ENCODE results near the gene MGAT5. TPM values are rescaled to one million over a fixed set of nuclear protein-coding genes. Genes with fewer than 3 reads are reported as not detected.

Gene MGAT5
- total RNA-seq, 1 donor from 2014 or later, result 21.2 TPM

GRCh38 chr2:134402410-134402809 lies 148.5 kb downstream of the MGAT5 start:
- H3K9me3 Mint-ChIP-seq, result no peaks in the 10 kb centered on the region
- Histone ChIP-seq H3K27ac (no peak overlapping the region), H3K4me3 (no peak overlapping the region), H4K20me1 (ENCODE audit: low read depth) (no peaks in the 10 kb centered on the region), H3K4me2 (no peak overlapping the region), H3K79me2 (ENCODE audit: low read depth) (no peaks in the 10 kb centered on the region), H3K27me3 (no peaks in the 10 kb centered on the region), H3K9ac (no peak overlapping the region), H3K36me3 (no peaks in the 10 kb centered on the region), H3F3A (ENCODE audit: low read depth) (no peaks in the 10 kb centered on the region), H2AFZ (replicated peaks) (no peak overlapping the region), H3K9me3 (ENCODE audit: low read depth) (no peaks in the 10 kb centered on the region), H3K4me1 (peaks cover 6% of the 10 kb centered on the region)
- H3K27ac Mint-ChIP-seq, result no peak overlapping the region
- peaks cover under 1% of the 10 kb centered on the region for H3K27me3 Mint-ChIP-seq (ENCODE audit: insufficient read depth, low read depth)
- H3K36me3 Mint-ChIP-seq, result peaks cover 2% of the 10 kb centered on the region
- no peak overlapping the region for H3K4me3 Mint-ChIP-seq
- no peak for DNase-seq (ENCODE audit: low spot score)
- H3K4me1 Mint-ChIP-seq, result peaks cover 4% of the 10 kb centered on the region
- TF ChIP-seq EZH2 (IDR thresholded peaks at IDR 0.05) (no peak), EZH2phosphoT487 (IDR thresholded peaks at IDR 0.05) (no peak), CTCF (IDR thresholded peaks at IDR 0.05) (no peak)

GRCh38 chr2:134405611-134406081 lies 151.8 kb downstream of the MGAT5 start:
- no peak overlapping the region for H3K4me3 ChIP-seq
- H2AFZ ChIP-seq (replicated peaks), result no peak overlapping the region
- H3F3A ChIP-seq (ENCODE audit: low read depth), result no peaks in the 10 kb centered on the region
- no peaks in the 10 kb centered on the region for H3K36me3 ChIP-seq
- peaks cover 2% of the 10 kb centered on the region for H3K36me3 Mint-ChIP-seq
- H3K27ac ChIP-seq, result no peak overlapping the region
- no peaks in the 10 kb centered on the region for H3K27me3 ChIP-seq
- H3K4me1 ChIP-seq, result no peaks in the 10 kb centered on the region
- H3K4me3 Mint-ChIP-seq, result no peak overlapping the region
- TF ChIP-seq CTCF (IDR thresholded peaks at IDR 0.05), result no peak
- no peak for TF ChIP-seq EZH2 (IDR thresholded peaks at IDR 0.05)
- no peak for TF ChIP-seq EZH2phosphoT487 (IDR thresholded peaks at IDR 0.05)
- DNase-seq (ENCODE audit: low spot score), result no peak
- no peak overlapping the region for H3K9ac ChIP-seq
- no peaks in the 10 kb centered on the region for H3K4me1 Mint-ChIP-seq
- no peaks in the 10 kb centered on the region for H3K9me3 Mint-ChIP-seq
- H3K9me3 ChIP-seq (ENCODE audit: low read depth), result no peaks in the 10 kb centered on the region
- H3K4me2 ChIP-seq, result no peak overlapping the region
- no peaks in the 10 kb centered on the region for H3K79me2 ChIP-seq (ENCODE audit: low read depth)
- H3K27ac Mint-ChIP-seq, result no peak overlapping the region
- H4K20me1 ChIP-seq (ENCODE audit: low read depth), result no peaks in the 10 kb centered on the region
- H3K27me3 Mint-ChIP-seq (ENCODE audit: insufficient read depth, low read depth), result peaks cover 2% of the 10 kb centered on the region

- H3K4me3 Mint-ChIP-seq, result no peak overlapping the region
- H3K36me3 Mint-ChIP-seq, result peaks cover 2% of the 10 kb centered on the region
- no peak overlapping the region for H3K4me2 ChIP-seq
Measured at GRCh38 chr2:134406311-134406710, 152.4 kb downstream of the MGAT5 start.

More at GRCh38 chr2:134406311-134406710, 152.4 kb downstream of the MGAT5 start:
- no peaks in the 10 kb centered on the region for H3K27me3 ChIP-seq
- no peak overlapping the region for H3K4me3 ChIP-seq
- no peak overlapping the region for H2AFZ ChIP-seq (replicated peaks)
- no peaks in the 10 kb centered on the region for H3K79me2 ChIP-seq (ENCODE audit: low read depth)
- H3K27ac ChIP-seq, result no peak overlapping the region
- H3K9me3 Mint-ChIP-seq, result no peaks in the 10 kb centered on the region
- DNase-seq (ENCODE audit: low spot score), result no peak
- H3K4me1 Mint-ChIP-seq, result peaks cover 5% of the 10 kb centered on the region
- H3F3A ChIP-seq (ENCODE audit: low read depth), result no peaks in the 10 kb centered on the region
- no peak overlapping the region for H3K27ac Mint-ChIP-seq
- H3K9ac ChIP-seq, result no peak overlapping the region
- H4K20me1 ChIP-seq (ENCODE audit: low read depth), result no peaks in the 10 kb centered on the region
- no peaks in the 10 kb centered on the region for H3K36me3 ChIP-seq
- TF ChIP-seq CTCF (IDR thresholded peaks at IDR 0.05) (no peak), EZH2 (IDR thresholded peaks at IDR 0.05) (no peak), EZH2phosphoT487 (IDR thresholded peaks at IDR 0.05) (no peak)
- H3K9me3 ChIP-seq (ENCODE audit: low read depth), result no peaks in the 10 kb centered on the region
- peaks cover 2% of the 10 kb centered on the region for H3K27me3 Mint-ChIP-seq (ENCODE audit: insufficient read depth, low read depth)
- H3K4me1 ChIP-seq, result peaks cover 3% of the 10 kb centered on the region
